H9 (cell line): ENCODE results near the gene VEGFA. TPM values are rescaled to one million over a fixed set of nuclear protein-coding genes. Genes with fewer than 3 reads are reported as not detected.

Experiments
- DNase-seq: peaks from one replicate; pipeline ENCODE4 v3.0.0-alpha.2; 2017
- H2AFZ ChIP-seq: one replicate; pipeline ENCODE4 v1.6.1; 2013; ENCODE audit warnings: mild to moderate bottlenecking, low read length, control low read depth, moderate library complexity
- H2AK5ac ChIP-seq: 2 replicates; pipeline ENCODE4 v1.6.1; 2013; ENCODE audit warnings: low read length, control low read depth, mixed read lengths; ENCODE audit not compliant: insufficient read length
- H2BK120ac ChIP-seq: one replicate; pipeline ENCODE4 v1.6.1; 2013; ENCODE audit warnings: low read depth, mild to moderate bottlenecking, low read length, control low read depth, inconsistent platforms; ENCODE audit not compliant: poor library complexity, severe bottlenecking
- H2BK12ac ChIP-seq: 2 replicates; pipeline ENCODE4 v1.6.1; 2013; ENCODE audit warnings: low read length, control low read depth, mixed read lengths, low read depth; ENCODE audit not compliant: insufficient read length
- H2BK15ac ChIP-seq: 2 replicates; pipeline ENCODE4 v1.6.1; 2013; ENCODE audit warnings: low read depth, low read length, control low read depth
- H2BK20ac ChIP-seq: one replicate; pipeline ENCODE4 v1.6.1; 2013; ENCODE audit warnings: low read depth, mild to moderate bottlenecking, low read length, control low read depth, inconsistent platforms; ENCODE audit not compliant: poor library complexity, severe bottlenecking
- H2BK5ac ChIP-seq: 2 replicates; pipeline ENCODE4 v1.6.1; 2013; ENCODE audit warnings: low read length, control low read depth, mixed read lengths; ENCODE audit not compliant: insufficient read length
- H3K14ac ChIP-seq: 2 replicates; pipeline ENCODE4 v1.6.1; 2013; ENCODE audit warnings: low read length, control low read depth; ENCODE audit not compliant: insufficient read depth
- H3K18ac ChIP-seq: 2 replicates; pipeline ENCODE4 v1.6.1; 2013; ENCODE audit warnings: low read depth, mild to moderate bottlenecking, mixed read lengths, low read length, control low read depth; ENCODE audit not compliant: insufficient read length
- H3K23ac ChIP-seq: 2 replicates; pipeline ENCODE4 v1.6.1; 2013; ENCODE audit warnings: low read length, control low read depth, mixed read lengths, low read depth; ENCODE audit not compliant: insufficient read length
- H3K23me2 ChIP-seq: 2 replicates; pipeline ENCODE4 v1.6.1; 2013; ENCODE audit warnings: low read depth, mild to moderate bottlenecking, mixed read lengths, low read length, control low read depth; ENCODE audit not compliant: insufficient read length, poor library complexity, severe bottlenecking
- H3K27ac ChIP-seq: 2 replicates; pipeline ENCODE4 v1.5.1; 2013; ENCODE audit warnings: low read length, control low read depth, mixed read lengths, low read depth; ENCODE audit not compliant: insufficient read length
- H3K27me3 ChIP-seq: 2 replicates; pipeline ENCODE4 v1.6.1; 2013; ENCODE audit warnings: low read length, control low read depth, inconsistent platforms; ENCODE audit not compliant: insufficient read depth
- H3K4ac ChIP-seq: 2 replicates; pipeline ENCODE4 v1.6.1; 2013; ENCODE audit warnings: low read depth, mild to moderate bottlenecking, control low read depth, inconsistent platforms, low read length, moderate library complexity
- H3K4me1 ChIP-seq: 2 replicates; pipeline ENCODE4 v1.6.1; 2013; ENCODE audit warnings: low read length, control low read depth, inconsistent platforms; ENCODE audit not compliant: insufficient read depth
- H3K4me2 ChIP-seq: 2 replicates; pipeline ENCODE4 v1.6.1; 2013; ENCODE audit warnings: low read length, control low read depth, mixed read lengths; ENCODE audit not compliant: insufficient read length, insufficient read depth
- H3K56ac ChIP-seq: 2 replicates; pipeline ENCODE4 v1.6.1; 2013; ENCODE audit warnings: low read depth, mild to moderate bottlenecking, mixed read lengths, low read length, control low read depth; ENCODE audit not compliant: insufficient read length
- H3K79me1 ChIP-seq: 2 replicates; pipeline ENCODE4 v1.6.1; 2013; ENCODE audit warnings: low read depth, mild to moderate bottlenecking, moderate library complexity, low read length, control low read depth, inconsistent platforms; ENCODE audit not compliant: insufficient read depth, poor library complexity, severe bottlenecking
- H3K79me2 ChIP-seq: 2 replicates; pipeline ENCODE4 v1.6.1; 2013; ENCODE audit warnings: low read length, control low read depth, inconsistent platforms; ENCODE audit not compliant: insufficient read depth
- H3K9ac ChIP-seq: 2 replicates; pipeline ENCODE4 v1.6.1; 2013; ENCODE audit warnings: low read length, control low read depth, mixed read lengths; ENCODE audit not compliant: insufficient read length; ENCODE audit errors: extremely low read depth
- H3K9me3 ChIP-seq: one replicate; pipeline ENCODE4 v1.6.1; 2013; ENCODE audit warnings: low read depth, low read length, inconsistent platforms; ENCODE audit not compliant: control insufficient read depth
- H3T11ph ChIP-seq: one replicate; pipeline ENCODE4 v1.6.1; 2013; ENCODE audit warnings: mild to moderate bottlenecking, low read length, control low read depth, inconsistent platforms
- H4K20me1 ChIP-seq: one replicate; pipeline ENCODE4 v1.6.1; 2013; ENCODE audit not compliant: control insufficient read depth, insufficient read length, insufficient read depth
- H4K5ac ChIP-seq: 2 replicates; pipeline ENCODE4 v1.6.1; 2013; ENCODE audit warnings: low read depth, mild to moderate bottlenecking, mixed read lengths, low read length, control low read depth; ENCODE audit not compliant: insufficient read length
- H4K8ac ChIP-seq: replicated peaks from 2 replicates; pipeline ENCODE4 v1.6.1; 2013; ENCODE audit warnings: low read length, control low read depth, mixed read lengths, low read depth; ENCODE audit not compliant: insufficient read length
- H4K91ac ChIP-seq: 2 replicates; pipeline ENCODE4 v1.6.1; 2013; ENCODE audit warnings: low read depth, mild to moderate bottlenecking, moderate library complexity, mixed read lengths, low read length, control low read depth; ENCODE audit not compliant: insufficient read length
- H3K27ac Mint-ChIP-seq, 3 experiments: 2 replicates in 2 of 3; 3 replicates in 1 of 3; pipeline ENCODE4 v1.8.0; 2020 to 2021; ENCODE audit warnings: mixed read lengths in 3 of 3, mild to moderate bottlenecking in 1 of 3, moderate library complexity in 1 of 3
- H3K27me3 Mint-ChIP-seq: 2 replicates; pipeline ENCODE4 v1.8.0; 2021; ENCODE audit warnings: low read depth, mild to moderate bottlenecking, moderate library complexity, mixed read lengths
- H3K36me3 Mint-ChIP-seq, 3 experiments: 2 replicates in 2 of 3; 3 replicates in 1 of 3; pipeline ENCODE4 v1.8.0; 2020 to 2021; ENCODE audit warnings: low read depth in 3 of 3, mixed read lengths in 3 of 3; ENCODE audit not compliant: insufficient read depth in 1 of 3
- H3K4me1 Mint-ChIP-seq, 2 experiments: 2 replicates each; pipeline ENCODE4 v1.8.0; 2020; ENCODE audit warnings: mixed read lengths in 2 of 2
- H3K4me3 Mint-ChIP-seq, 2 experiments: 2 replicates in 1 of 2; 3 replicates in 1 of 2; pipeline ENCODE4 v1.8.0; 2020 to 2021; ENCODE audit warnings: mild to moderate bottlenecking in 2 of 2, mixed read lengths in 2 of 2, moderate library complexity in 1 of 2
- H3K9me3 Mint-ChIP-seq, 2 experiments: 2 replicates in 1 of 2; 3 replicates in 1 of 2; pipeline ENCODE4 v1.8.0; 2020; ENCODE audit warnings: mild to moderate bottlenecking in 2 of 2, mixed read lengths in 2 of 2, moderate library complexity in 1 of 2
- WGBS: extraction: QIAGEN DNeasy Blood & Tissue Kit; methylation state at CpG from one replicate; pipeline ENCODE4 v1.1.7; 2013; ENCODE audit warnings: missing lambda C conversion rate, low lambda C conversion rate, mixed read lengths; ENCODE audit not compliant: insufficient read length; ENCODE audit errors: extremely low coverage; 5-methylcytosine and 5-hydroxymethylcytosine counted together
- total RNA-seq: library from RNA; stranded (reverse); gene quantifications from 2 replicates; pipeline ENCODE4 v1.2.1, GENCODE V29; 2021
- TF ChIP-seq, protein P1 (sequence below): fragments of 200-600 bp; sonication (generic); conservative IDR thresholded peaks from 3 replicates; pipeline ENCODE4 v1.8.0; 2021; ENCODE audit warnings: antibody characterized with exemption, mild to moderate bottlenecking

Gene VEGFA
- total RNA-seq, 1 experiment from 2014 or later: 47.9 TPM

DNA sequence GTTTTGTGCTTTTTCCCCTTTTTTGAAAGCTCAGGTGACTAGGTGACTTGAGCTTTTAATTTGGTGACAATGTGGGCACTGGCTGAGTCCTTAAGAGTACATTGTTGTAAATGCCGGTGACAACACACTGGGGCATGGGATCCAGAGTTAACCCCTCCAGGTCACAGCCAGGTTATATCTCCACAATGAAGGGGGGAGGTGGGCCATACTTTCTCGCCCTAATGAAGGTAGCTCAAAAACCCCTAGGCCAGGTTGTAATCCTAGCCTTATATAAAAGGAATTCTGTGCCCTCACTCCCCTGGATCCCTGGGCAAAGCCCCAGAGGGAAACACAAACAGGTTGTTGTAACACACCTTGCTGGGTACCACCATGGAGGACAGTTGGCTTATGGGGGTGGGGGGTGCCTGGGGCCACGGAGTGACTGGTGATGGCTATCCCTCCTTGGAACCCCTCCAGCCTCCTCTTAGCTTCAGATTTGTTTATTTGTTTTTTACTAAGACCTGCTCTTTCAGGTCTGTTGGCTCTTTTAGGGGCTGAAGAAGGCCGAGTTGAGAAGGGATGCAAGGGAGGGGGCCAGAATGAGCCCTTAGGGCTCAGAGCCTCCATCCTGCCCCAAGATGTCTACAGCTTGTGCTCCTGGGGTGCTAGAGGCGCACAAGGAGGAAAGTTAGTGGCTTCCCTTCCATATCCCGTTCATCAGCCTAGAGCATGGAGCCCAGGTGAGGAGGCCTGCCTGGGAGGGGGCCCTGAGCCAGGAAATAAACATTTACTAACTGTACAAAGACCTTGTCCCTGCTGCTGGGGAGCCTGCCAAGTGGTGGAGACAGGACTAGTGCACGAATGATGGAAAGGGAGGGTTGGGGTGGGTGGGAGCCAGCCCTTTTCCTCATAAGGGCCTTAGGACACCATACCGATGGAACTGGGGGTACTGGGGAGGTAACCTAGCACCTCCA, 2.2 kb upstream of the VEGFA start:
- no peak overlapping the region for H2BK12ac ChIP-seq
- Mint-ChIP-seq H3K4me1 (peaks cover 49 to 63% of the 10 kb centered on the region in 2 experiments), H3K27me3 (peaks cover 10% of the 10 kb centered on the region), H3K4me3 (no peak overlapping the region), H3K9me3 (no peaks in the 10 kb centered on the region; a peak in 1 of 5 replicates), H3K27ac (no peak overlapping the region), H3K36me3 (peaks cover 0 to 3% (median 0%) of the 10 kb centered on the region in 3 experiments; a peak in 1 of 7 replicates)
- no peak overlapping the region for H2AFZ ChIP-seq
- H3K79me1 ChIP-seq: no peaks in the 10 kb centered on the region
- no peak overlapping the region for H3T11ph ChIP-seq
- H2BK15ac ChIP-seq: no peak overlapping the region
- no peak overlapping the region for H4K8ac ChIP-seq
- H3K23me2 ChIP-seq: peaks cover 17% of the 10 kb centered on the region
- H2AK5ac ChIP-seq: no peak overlapping the region
- TF ChIP-seq, protein P1, sequence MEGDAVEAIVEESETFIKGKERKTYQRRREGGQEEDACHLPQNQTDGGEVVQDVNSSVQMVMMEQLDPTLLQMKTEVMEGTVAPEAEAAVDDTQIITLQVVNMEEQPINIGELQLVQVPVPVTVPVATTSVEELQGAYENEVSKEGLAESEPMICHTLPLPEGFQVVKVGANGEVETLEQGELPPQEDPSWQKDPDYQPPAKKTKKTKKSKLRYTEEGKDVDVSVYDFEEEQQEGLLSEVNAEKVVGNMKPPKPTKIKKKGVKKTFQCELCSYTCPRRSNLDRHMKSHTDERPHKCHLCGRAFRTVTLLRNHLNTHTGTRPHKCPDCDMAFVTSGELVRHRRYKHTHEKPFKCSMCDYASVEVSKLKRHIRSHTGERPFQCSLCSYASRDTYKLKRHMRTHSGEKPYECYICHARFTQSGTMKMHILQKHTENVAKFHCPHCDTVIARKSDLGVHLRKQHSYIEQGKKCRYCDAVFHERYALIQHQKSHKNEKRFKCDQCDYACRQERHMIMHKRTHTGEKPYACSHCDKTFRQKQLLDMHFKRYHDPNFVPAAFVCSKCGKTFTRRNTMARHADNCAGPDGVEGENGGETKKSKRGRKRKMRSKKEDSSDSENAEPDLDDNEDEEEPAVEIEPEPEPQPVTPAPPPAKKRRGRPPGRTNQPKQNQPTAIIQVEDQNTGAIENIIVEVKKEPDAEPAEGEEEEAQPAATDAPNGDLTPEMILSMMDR: no peak
- H4K5ac ChIP-seq: no peak overlapping the region
- no peak overlapping the region for H3K23ac ChIP-seq
- H2BK5ac ChIP-seq: no peak overlapping the region
- H3K27me3 ChIP-seq: no peaks in the 10 kb centered on the region
- peaks cover 5% of the 10 kb centered on the region; the same call in 1 of the 2 replicates for H3K4me1 ChIP-seq
- DNase-seq: no peak
- no peak overlapping the region for H3K4me2 ChIP-seq
- H3K9ac ChIP-seq: no peak overlapping the region
- H4K91ac ChIP-seq: no peak overlapping the region
- no peak overlapping the region for H3K27ac ChIP-seq
- H4K20me1 ChIP-seq: no peaks in the 10 kb centered on the region
- no peaks in the 10 kb centered on the region for H3K9me3 ChIP-seq
- no peak overlapping the region for H3K18ac ChIP-seq
- no CpG with 5 or more reads among the region's 8 CpGs for WGBS
- peaks cover 3% of the 10 kb centered on the region; the same call in 1 of the 2 replicates for H3K79me2 ChIP-seq
- H2BK20ac ChIP-seq: no peak overlapping the region
- no peak overlapping the region for H3K56ac ChIP-seq
- H3K14ac ChIP-seq: no peak overlapping the region
- no peak overlapping the region for H3K4ac ChIP-seq
- no peak overlapping the region for H2BK120ac ChIP-seq
